ENCODE results near the gene ALKBH2.

ALKBH2 gene

GRCh38 chr12:109127533-109128242, 34.4 kb upstream of the ALKBH2 start:
- H3K27ac ChIP-seq (ENCODE audit: low read depth, low read length), result no peak overlapping the region
- no peaks in the 10 kb centered on the region for H3K9me3 ChIP-seq (ENCODE audit: insufficient read depth, low read depth, low read length)
- no peak overlapping the region for H3K4me2 ChIP-seq (ENCODE audit: low read length)
- H2BK12ac ChIP-seq (ENCODE audit: low read length), result no peak overlapping the region
- H2AK5ac ChIP-seq (ENCODE audit: low read length), result no peak overlapping the region
- H2BK120ac ChIP-seq (ENCODE audit: insufficient read depth, low read length, poor library complexity), result no peak overlapping the region
- no peak overlapping the region for H3K23ac ChIP-seq (ENCODE audit: low read length)
- no peak overlapping the region for H4K12ac ChIP-seq (ENCODE audit: low read depth, low read length)
- no peak overlapping the region for H3K4me3 ChIP-seq (ENCODE audit: low read depth, low read length)
- no peak overlapping the region for H4K91ac ChIP-seq (ENCODE audit: low read depth, low read length)
- H3K4ac ChIP-seq (ENCODE audit: low read depth, low read length), result no peak overlapping the region
- no peak overlapping the region for H3K9ac ChIP-seq (ENCODE audit: low read length)
- no peak overlapping the region for H3K14ac ChIP-seq (ENCODE audit: low read length)
- H3K18ac ChIP-seq (ENCODE audit: low read length), result no peak overlapping the region
- H2AFZ ChIP-seq (ENCODE audit: insufficient read depth, low read length, poor library complexity), result no peak overlapping the region
- no peaks in the 10 kb centered on the region for H3K79me2 ChIP-seq (ENCODE audit: control insufficient read depth, insufficient read depth, low read length, poor library complexity)
- no peaks in the 10 kb centered on the region for H3K36me3 ChIP-seq (ENCODE audit: control insufficient read depth in 1 of 2, insufficient read depth in 2 of 2, low read length in 2 of 2)
- H2BK5ac ChIP-seq (ENCODE audit: low read depth, low read length, poor library complexity), result no peak overlapping the region
- no CpG with 5 or more reads among the region's 13 CpGs for WGBS (ENCODE audit: extremely low coverage, insufficient coverage, insufficient read length)
- H3K27me3 ChIP-seq (ENCODE audit: insufficient read depth, low read length), result no peaks in the 10 kb centered on the region
- H3K79me1 ChIP-seq (ENCODE audit: low read length), result no peaks in the 10 kb centered on the region
- H4K8ac ChIP-seq (ENCODE audit: low read depth, low read length), result no peak overlapping the region
- H3K4me1 ChIP-seq (ENCODE audit: control insufficient read depth in 1 of 2, insufficient read depth in 2 of 2, low read length in 2 of 2), result no peaks in the 10 kb centered on the region
- no peak for DNase-seq

GRCh38 chr12:109126784-109127183, 33.5 kb upstream of the ALKBH2 start:
- Histone ChIP-seq H3K4me3 (ENCODE audit: low read depth, low read length) (no peak overlapping the region), H3K18ac (ENCODE audit: low read length) (no peak overlapping the region), H3K36me3 (ENCODE audit: control insufficient read depth in 1 of 2, insufficient read depth in 2 of 2, low read length in 2 of 2) (no peaks in the 10 kb centered on the region), H4K91ac (ENCODE audit: low read depth, low read length) (no peak overlapping the region), H3K23ac (ENCODE audit: low read length) (no peak overlapping the region), H2BK12ac (ENCODE audit: low read length) (no peak overlapping the region), H2BK5ac (ENCODE audit: low read depth, low read length, poor library complexity) (no peak overlapping the region), H3K79me2 (ENCODE audit: control insufficient read depth, insufficient read depth, low read length, poor library complexity) (no peaks in the 10 kb centered on the region), H4K8ac (ENCODE audit: low read depth, low read length) (no peak overlapping the region), H3K9me3 (ENCODE audit: insufficient read depth, low read depth, low read length) (no peaks in the 10 kb centered on the region), H3K4me1 (ENCODE audit: control insufficient read depth in 1 of 2, insufficient read depth in 2 of 2, low read length in 2 of 2) (no peaks in the 10 kb centered on the region), H3K27me3 (ENCODE audit: insufficient read depth, low read length) (no peaks in the 10 kb centered on the region), H3K79me1 (ENCODE audit: low read length) (no peaks in the 10 kb centered on the region), H3K4ac (ENCODE audit: low read depth, low read length) (no peak overlapping the region), H2AK5ac (ENCODE audit: low read length) (no peak overlapping the region), H2BK120ac (ENCODE audit: insufficient read depth, low read length, poor library complexity) (no peak overlapping the region), H4K12ac (ENCODE audit: low read depth, low read length) (no peak overlapping the region), H3K9ac (ENCODE audit: low read length) (no peak overlapping the region), H2AFZ (ENCODE audit: insufficient read depth, low read length, poor library complexity) (no peak overlapping the region), H3K27ac (ENCODE audit: low read depth, low read length) (no peak overlapping the region), H3K4me2 (ENCODE audit: low read length) (no peak overlapping the region), H3K14ac (ENCODE audit: low read length) (no peak overlapping the region)
- WGBS (ENCODE audit: extremely low coverage, insufficient coverage, insufficient read length), result no CpG with 5 or more reads among the region's 3 CpGs
- no peak for DNase-seq

GRCh38 chr12:109125791-109126190, 32.5 kb upstream of the ALKBH2 start:
- Histone ChIP-seq H3K36me3 (ENCODE audit: control insufficient read depth in 1 of 2, insufficient read depth in 2 of 2, low read length in 2 of 2) (no peaks in the 10 kb centered on the region), H3K4me3 (ENCODE audit: low read depth, low read length) (no peak overlapping the region), H3K79me1 (ENCODE audit: low read length) (no peaks in the 10 kb centered on the region), H2BK5ac (ENCODE audit: low read depth, low read length, poor library complexity) (no peak overlapping the region), H3K18ac (ENCODE audit: low read length) (no peak overlapping the region), H3K14ac (ENCODE audit: low read length) (no peak overlapping the region), H2BK120ac (ENCODE audit: insufficient read depth, low read length, poor library complexity) (no peak overlapping the region), H2AK5ac (ENCODE audit: low read length) (no peak overlapping the region), H2AFZ (ENCODE audit: insufficient read depth, low read length, poor library complexity) (no peak overlapping the region), H4K12ac (ENCODE audit: low read depth, low read length) (no peak overlapping the region), H3K9me3 (ENCODE audit: insufficient read depth, low read depth, low read length) (no peaks in the 10 kb centered on the region), H3K79me2 (ENCODE audit: control insufficient read depth, insufficient read depth, low read length, poor library complexity) (no peaks in the 10 kb centered on the region), H4K8ac (ENCODE audit: low read depth, low read length) (no peak overlapping the region), H3K4ac (ENCODE audit: low read depth, low read length) (no peak overlapping the region), H3K4me2 (ENCODE audit: low read length) (no peak overlapping the region), H4K91ac (ENCODE audit: low read depth, low read length) (no peak overlapping the region), H3K27me3 (ENCODE audit: insufficient read depth, low read length) (no peaks in the 10 kb centered on the region), H2BK12ac (ENCODE audit: low read length) (no peak overlapping the region), H3K23ac (ENCODE audit: low read length) (no peak overlapping the region), H3K4me1 (ENCODE audit: control insufficient read depth in 1 of 2, insufficient read depth in 2 of 2, low read length in 2 of 2) (no peaks in the 10 kb centered on the region), H3K27ac (ENCODE audit: low read depth, low read length) (no peak overlapping the region), H3K9ac (ENCODE audit: low read length) (no peak overlapping the region)
- no CpG with 5 or more reads among the region's 7 CpGs for WGBS (ENCODE audit: extremely low coverage, insufficient coverage, insufficient read length)
- no peak for DNase-seq

- no peak overlapping the region for H4K8ac ChIP-seq (ENCODE audit: low read depth, low read length)
- H2BK120ac ChIP-seq (ENCODE audit: insufficient read depth, low read length, poor library complexity), result no peak overlapping the region
- H2AFZ ChIP-seq (ENCODE audit: insufficient read depth, low read length, poor library complexity), result no peak overlapping the region
- WGBS (ENCODE audit: extremely low coverage, insufficient coverage, insufficient read length), result no CpG with 5 or more reads among the region's 12 CpGs
- no peak overlapping the region for H2AK5ac ChIP-seq (ENCODE audit: low read length)
- H3K36me3 ChIP-seq (ENCODE audit: control insufficient read depth in 1 of 2, insufficient read depth in 2 of 2, low read length in 2 of 2), result no peaks in the 10 kb centered on the region
- H2BK5ac ChIP-seq (ENCODE audit: low read depth, low read length, poor library complexity), result no peak overlapping the region
- no peak overlapping the region for H4K12ac ChIP-seq (ENCODE audit: low read depth, low read length)
- H3K27ac ChIP-seq (ENCODE audit: low read depth, low read length), result no peak overlapping the region
- no peaks in the 10 kb centered on the region for H3K79me2 ChIP-seq (ENCODE audit: control insufficient read depth, insufficient read depth, low read length, poor library complexity)
- H3K79me1 ChIP-seq (ENCODE audit: low read length), result no peaks in the 10 kb centered on the region
- H3K23ac ChIP-seq (ENCODE audit: low read length), result no peak overlapping the region
- H3K4ac ChIP-seq (ENCODE audit: low read depth, low read length), result no peak overlapping the region
- no peaks in the 10 kb centered on the region for H3K4me1 ChIP-seq (ENCODE audit: control insufficient read depth in 1 of 2, insufficient read depth in 2 of 2, low read length in 2 of 2)
- no peak overlapping the region for H3K4me2 ChIP-seq (ENCODE audit: low read length)
- H3K18ac ChIP-seq (ENCODE audit: low read length), result no peak overlapping the region
- no peaks in the 10 kb centered on the region for H3K27me3 ChIP-seq (ENCODE audit: insufficient read depth, low read length)
- no peak overlapping the region for H3K14ac ChIP-seq (ENCODE audit: low read length)
- no peaks in the 10 kb centered on the region for H3K9me3 ChIP-seq (ENCODE audit: insufficient read depth, low read depth, low read length)
- no peak for DNase-seq
- H3K4me3 ChIP-seq (ENCODE audit: low read depth, low read length), result no peak overlapping the region
- H4K91ac ChIP-seq (ENCODE audit: low read depth, low read length), result no peak overlapping the region
- H2BK12ac ChIP-seq (ENCODE audit: low read length), result no peak overlapping the region
- H3K9ac ChIP-seq (ENCODE audit: low read length), result no peak overlapping the region
Measured at GRCh38 chr12:109124878-109125648, 31.8 kb upstream of the ALKBH2 start.

Measured in trophoblast cell (in vitro differentiated cells and primary cell).